Liver (tissue), 9 donors: Measurements from ENCODE around the gene PDLIM4. TPM values are rescaled to one million over a fixed set of nuclear protein-coding genes. Genes with fewer than 3 reads are reported as not detected.

Experiments used
- DNase-seq: peaks from one replicate; pipeline ENCODE4 v3.0.0-alpha.2; 2017; ENCODE audit warnings: low spot score
- H3K27ac ChIP-seq, 2 donors: one replicate each; pipeline ENCODE4 v1.7.0; 2013; ENCODE audit warnings: inconsistent platforms in 2 of 2, low read length in 2 of 2, control low read depth in 1 of 2, low read depth in 1 of 2, mild to moderate bottlenecking in 1 of 2
- H3K27me3 ChIP-seq, 4 donors: one replicate each; pipeline versions ENCODE4 v1.6.1 to v1.7.0; 2013; ENCODE audit warnings: low read length in 3 of 4, inconsistent platforms in 1 of 4, mild to moderate bottlenecking in 1 of 4, moderate library complexity in 1 of 4; ENCODE audit not compliant: control insufficient read depth in 4 of 4, insufficient read depth in 4 of 4
- H3K36me3 ChIP-seq, 4 donors: one replicate each; pipeline versions ENCODE4 v1.6.1 to v1.7.0; 2013; ENCODE audit warnings: low read length in 3 of 4, mild to moderate bottlenecking in 3 of 4, low read depth in 1 of 4, moderate library complexity in 1 of 4; ENCODE audit not compliant: control insufficient read depth in 4 of 4, insufficient read depth in 3 of 4
- H3K4me1 ChIP-seq, 4 donors: one replicate each; pipeline versions ENCODE4 v1.6.1 to v1.7.0; 2013; ENCODE audit warnings: low read length in 3 of 4, mild to moderate bottlenecking in 3 of 4, moderate library complexity in 1 of 4; ENCODE audit not compliant: control insufficient read depth in 4 of 4, insufficient read depth in 4 of 4
- H3K4me3 ChIP-seq, 3 donors: one replicate each; pipeline versions ENCODE4 v1.6.1 to v1.7.0; 2013; ENCODE audit warnings: low read length in 3 of 3, control low read depth in 1 of 3, low read depth in 1 of 3, mild to moderate bottlenecking in 1 of 3
- H3K9ac ChIP-seq, 2 donors: one replicate each; pipeline ENCODE4 v1.7.0; 2013; ENCODE audit warnings: low read length in 2 of 2, mild to moderate bottlenecking in 2 of 2, moderate library complexity in 2 of 2, control low read depth in 1 of 2, low read depth in 1 of 2
- H3K9me3 ChIP-seq, 4 donors: one replicate each; pipeline versions ENCODE4 v1.6.1 to v1.7.0; 2013; ENCODE audit warnings: low read length in 3 of 4; ENCODE audit not compliant: control insufficient read depth in 4 of 4
- ATF3 ChIP-seq: IDR thresholded peaks from 2 replicates; pipeline ENCODE4 v1.6.1; 2016; ENCODE audit warnings: antibody characterized with exemption
- EGR1 ChIP-seq, 2 donors: IDR thresholded peaks; 2 replicates each; pipeline ENCODE4 v1.6.1; 2016 to 2018; ENCODE audit warnings: antibody characterized with exemption in 2 of 2, low read depth in 2 of 2
- FOXA1 ChIP-seq: IDR thresholded peaks from 2 replicates; pipeline ENCODE4 v1.6.1; 2016; ENCODE audit warnings: antibody characterized with exemption
- FOXA2 ChIP-seq: IDR thresholded peaks from 2 replicates; pipeline ENCODE4 v1.6.1; 2016; ENCODE audit warnings: antibody characterized with exemption
- GABPA ChIP-seq, 2 donors: IDR thresholded peaks in 1 of 2; conservative IDR thresholded peaks in 1 of 2; 2 replicates each; pipeline ENCODE4 v1.6.1; 2016; ENCODE audit warnings: antibody characterized with exemption in 2 of 2, mild to moderate bottlenecking in 1 of 2, moderate library complexity in 1 of 2
- HNF4A ChIP-seq, 2 donors: conservative IDR thresholded peaks; 2 replicates each; pipeline ENCODE4 v1.6.1; 2016; ENCODE audit warnings: antibody characterized with exemption in 2 of 2, mild to moderate bottlenecking in 2 of 2
- JUND ChIP-seq, 2 donors: IDR thresholded peaks; 2 replicates each; pipeline ENCODE4 v1.6.1; 2016; ENCODE audit warnings: antibody characterized with exemption in 2 of 2
- MAX ChIP-seq: IDR thresholded peaks from 2 replicates; pipeline ENCODE4 v1.6.1; 2016; ENCODE audit warnings: antibody characterized with exemption
- NR2F2 ChIP-seq: IDR thresholded peaks from 2 replicates; pipeline ENCODE4 v1.6.1; 2016; ENCODE audit warnings: antibody characterized with exemption
- RAD21 ChIP-seq, 2 donors: IDR thresholded peaks; 2 replicates each; pipeline ENCODE4 v1.6.1; 2016; ENCODE audit warnings: antibody characterized with exemption in 2 of 2, mild to moderate bottlenecking in 2 of 2
- RXRA ChIP-seq, 2 donors: IDR thresholded peaks; 2 replicates each; pipeline ENCODE4 v1.6.1; 2017 to 2018; ENCODE audit warnings: antibody characterized with exemption in 2 of 2, mild to moderate bottlenecking in 1 of 2
- SP1 ChIP-seq: IDR thresholded peaks from 2 replicates; pipeline ENCODE4 v1.6.1; 2018; ENCODE audit warnings: antibody characterized with exemption, mild to moderate bottlenecking
- TAF1 ChIP-seq: conservative IDR thresholded peaks from 2 replicates; pipeline ENCODE4 v1.6.1; 2016; ENCODE audit warnings: antibody characterized with exemption, mild to moderate bottlenecking
- YY1 ChIP-seq: IDR thresholded peaks from 2 replicates; pipeline ENCODE4 v1.6.1; 2016; ENCODE audit warnings: antibody characterized with exemption, mild to moderate bottlenecking
- ZBTB33 ChIP-seq: IDR thresholded peaks from 2 replicates; pipeline ENCODE4 v1.6.1; 2016; ENCODE audit warnings: antibody characterized with exemption
- WGBS: extraction: QIAGEN DNeasy Blood & Tissue Kit; methylation state at CpG from one replicate; pipeline ENCODE4 v1.1.7; 2013; 5-methylcytosine and 5-hydroxymethylcytosine counted together
- polyA plus RNA-seq, 2 donors: library from polyadenylated mRNA; stranded (reverse) in 1 of 2; unstranded in 1 of 2; fragments of 200-250 nt in 1 of 2; fragments of >200 nt in 1 of 2; fragmentation: Nextera tagmentation in 1 of 2; extraction: Ambion mirVana in 1 of 2; gene quantifications; one replicate each; pipeline versions ENCODE4 v1.2.1 to v1.2.3, GENCODE V29; 2013 to 2015
- total RNA-seq, 2 donors: library from RNA; depleted of rRNA; stranded (reverse); fragments of >200 nt; gene quantifications; one replicate each; pipeline ENCODE4 v1.2.3, GENCODE V29; 2014
- TF ChIP-seq, protein P1 (sequence below): fragments of 150-350 bp; IDR thresholded peaks from 2 replicates; pipeline ENCODE4 v1.5.1; 2017; ENCODE audit warnings: improper control_type of control experiment, low read depth, low read length; ENCODE audit not compliant: missing input control
- TF ChIP-seq, protein P2 (sequence below): IDR thresholded peaks from 2 replicates; pipeline ENCODE4 v1.6.1; 2016; ENCODE audit warnings: antibody characterized with exemption, mild to moderate bottlenecking
- donor health status: healthy.
- donor health status: healthy.
- donor health status: healthy.
- donor health status: healthy.
- donor health status: healthy.

PDLIM4 gene
- total and polyA plus RNA-seq, 4 donors: 0.25 to 0.93 (median 0.65) TPM

GRCh38 chr5:132219981-132220380, 37.5 kb upstream of the PDLIM4 start:
- no peak overlapping the region for H3K9ac ChIP-seq
- H3K27me3 ChIP-seq: no peaks in the 10 kb centered on the region
- no peaks in the 10 kb centered on the region for H3K4me1 ChIP-seq
- H3K4me3 ChIP-seq: no peak overlapping the region
- DNase-seq: no peak
- H3K9me3 ChIP-seq: no peaks in the 10 kb centered on the region
- TF ChIP-seq RXRA (IDR thresholded peaks at IDR 0.05) (no peak), RAD21 (IDR thresholded peaks at IDR 0.05) (no peak), EGR1 (IDR thresholded peaks at IDR 0.05; ENCODE audit: low read depth in 2 of 2) (no peak), ZBTB33 (no peak), ATF3 (no peak), HNF4A (conservative IDR thresholded peaks at IDR 0.05) (no peak), FOXA2 (no peak), TAF1 (no peak), MAX (no peak), SP1 (no peak), NR2F2 (no peak)
- TF ChIP-seq, protein P1, sequence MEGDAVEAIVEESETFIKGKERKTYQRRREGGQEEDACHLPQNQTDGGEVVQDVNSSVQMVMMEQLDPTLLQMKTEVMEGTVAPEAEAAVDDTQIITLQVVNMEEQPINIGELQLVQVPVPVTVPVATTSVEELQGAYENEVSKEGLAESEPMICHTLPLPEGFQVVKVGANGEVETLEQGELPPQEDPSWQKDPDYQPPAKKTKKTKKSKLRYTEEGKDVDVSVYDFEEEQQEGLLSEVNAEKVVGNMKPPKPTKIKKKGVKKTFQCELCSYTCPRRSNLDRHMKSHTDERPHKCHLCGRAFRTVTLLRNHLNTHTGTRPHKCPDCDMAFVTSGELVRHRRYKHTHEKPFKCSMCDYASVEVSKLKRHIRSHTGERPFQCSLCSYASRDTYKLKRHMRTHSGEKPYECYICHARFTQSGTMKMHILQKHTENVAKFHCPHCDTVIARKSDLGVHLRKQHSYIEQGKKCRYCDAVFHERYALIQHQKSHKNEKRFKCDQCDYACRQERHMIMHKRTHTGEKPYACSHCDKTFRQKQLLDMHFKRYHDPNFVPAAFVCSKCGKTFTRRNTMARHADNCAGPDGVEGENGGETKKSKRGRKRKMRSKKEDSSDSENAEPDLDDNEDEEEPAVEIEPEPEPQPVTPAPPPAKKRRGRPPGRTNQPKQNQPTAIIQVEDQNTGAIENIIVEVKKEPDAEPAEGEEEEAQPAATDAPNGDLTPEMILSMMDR: no peak
- TF ChIP-seq, protein P2, sequence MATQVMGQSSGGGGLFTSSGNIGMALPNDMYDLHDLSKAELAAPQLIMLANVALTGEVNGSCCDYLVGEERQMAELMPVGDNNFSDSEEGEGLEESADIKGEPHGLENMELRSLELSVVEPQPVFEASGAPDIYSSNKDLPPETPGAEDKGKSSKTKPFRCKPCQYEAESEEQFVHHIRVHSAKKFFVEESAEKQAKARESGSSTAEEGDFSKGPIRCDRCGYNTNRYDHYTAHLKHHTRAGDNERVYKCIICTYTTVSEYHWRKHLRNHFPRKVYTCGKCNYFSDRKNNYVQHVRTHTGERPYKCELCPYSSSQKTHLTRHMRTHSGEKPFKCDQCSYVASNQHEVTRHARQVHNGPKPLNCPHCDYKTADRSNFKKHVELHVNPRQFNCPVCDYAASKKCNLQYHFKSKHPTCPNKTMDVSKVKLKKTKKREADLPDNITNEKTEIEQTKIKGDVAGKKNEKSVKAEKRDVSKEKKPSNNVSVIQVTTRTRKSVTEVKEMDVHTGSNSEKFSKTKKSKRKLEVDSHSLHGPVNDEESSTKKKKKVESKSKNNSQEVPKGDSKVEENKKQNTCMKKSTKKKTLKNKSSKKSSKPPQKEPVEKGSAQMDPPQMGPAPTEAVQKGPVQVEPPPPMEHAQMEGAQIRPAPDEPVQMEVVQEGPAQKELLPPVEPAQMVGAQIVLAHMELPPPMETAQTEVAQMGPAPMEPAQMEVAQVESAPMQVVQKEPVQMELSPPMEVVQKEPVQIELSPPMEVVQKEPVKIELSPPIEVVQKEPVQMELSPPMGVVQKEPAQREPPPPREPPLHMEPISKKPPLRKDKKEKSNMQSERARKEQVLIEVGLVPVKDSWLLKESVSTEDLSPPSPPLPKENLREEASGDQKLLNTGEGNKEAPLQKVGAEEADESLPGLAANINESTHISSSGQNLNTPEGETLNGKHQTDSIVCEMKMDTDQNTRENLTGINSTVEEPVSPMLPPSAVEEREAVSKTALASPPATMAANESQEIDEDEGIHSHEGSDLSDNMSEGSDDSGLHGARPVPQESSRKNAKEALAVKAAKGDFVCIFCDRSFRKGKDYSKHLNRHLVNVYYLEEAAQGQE: no peak
- H3K36me3 ChIP-seq: peaks cover 0 to 3% (median 0%) of the 10 kb centered on the region in 4 donors
- no peak overlapping the region for H3K27ac ChIP-seq
- 94% methylated on average over 1 of the region's 1 CpG for WGBS

GRCh38 chr5:132220491-132220890, 37.0 kb upstream of the PDLIM4 start:
- Histone ChIP-seq H3K4me1 (no peaks in the 10 kb centered on the region), H3K36me3 (peaks cover 0 to 3% (median 0%) of the 10 kb centered on the region in 4 donors), H3K4me3 (no peak overlapping the region), H3K9me3 (no peaks in the 10 kb centered on the region), H3K9ac (no peak overlapping the region), H3K27ac (no peak overlapping the region), H3K27me3 (no peaks in the 10 kb centered on the region)
- no peak for TF ChIP-seq RAD21 (IDR thresholded peaks at IDR 0.05)
- no peak for TF ChIP-seq YY1
- TF ChIP-seq FOXA1: no peak
- TF ChIP-seq EGR1 (IDR thresholded peaks at IDR 0.05; ENCODE audit: low read depth in 2 of 2): no peak
- no peak for TF ChIP-seq ZBTB33
- TF ChIP-seq NR2F2: no peak
- TF ChIP-seq HNF4A (conservative IDR thresholded peaks at IDR 0.05): no peak
- TF ChIP-seq FOXA2: no peak
- TF ChIP-seq GABPA (IDR thresholded peaks at IDR 0.05 in 1 of 2, conservative IDR thresholded peaks at IDR 0.05 in 1 of 2): no peak
- no peak for TF ChIP-seq JUND (IDR thresholded peaks at IDR 0.05)
- no peak for TF ChIP-seq RXRA (IDR thresholded peaks at IDR 0.05)
- TF ChIP-seq ATF3: no peak
- TF ChIP-seq TAF1: no peak
- TF ChIP-seq SP1: no peak
- TF ChIP-seq MAX: no peak
- TF ChIP-seq, protein P2: no peak
- 93% methylated on average over 2 of the region's 2 CpGs for WGBS
- no peak for DNase-seq
